NB4 (cell line): Measurements from ENCODE around the gene SUMO2.

Source experiments
- MYC ChIP-seq: IDR thresholded peaks from 2 replicates; pipeline ENCODE4 v1.6.1; 2011; ENCODE audit warnings: low read depth, low read length
- TF ChIP-seq, protein P1 (sequence below): IDR thresholded peaks from one replicate; pipeline ENCODE4 v1.5.1; 2012; ENCODE audit warnings: low read depth, low read length

DNA sequence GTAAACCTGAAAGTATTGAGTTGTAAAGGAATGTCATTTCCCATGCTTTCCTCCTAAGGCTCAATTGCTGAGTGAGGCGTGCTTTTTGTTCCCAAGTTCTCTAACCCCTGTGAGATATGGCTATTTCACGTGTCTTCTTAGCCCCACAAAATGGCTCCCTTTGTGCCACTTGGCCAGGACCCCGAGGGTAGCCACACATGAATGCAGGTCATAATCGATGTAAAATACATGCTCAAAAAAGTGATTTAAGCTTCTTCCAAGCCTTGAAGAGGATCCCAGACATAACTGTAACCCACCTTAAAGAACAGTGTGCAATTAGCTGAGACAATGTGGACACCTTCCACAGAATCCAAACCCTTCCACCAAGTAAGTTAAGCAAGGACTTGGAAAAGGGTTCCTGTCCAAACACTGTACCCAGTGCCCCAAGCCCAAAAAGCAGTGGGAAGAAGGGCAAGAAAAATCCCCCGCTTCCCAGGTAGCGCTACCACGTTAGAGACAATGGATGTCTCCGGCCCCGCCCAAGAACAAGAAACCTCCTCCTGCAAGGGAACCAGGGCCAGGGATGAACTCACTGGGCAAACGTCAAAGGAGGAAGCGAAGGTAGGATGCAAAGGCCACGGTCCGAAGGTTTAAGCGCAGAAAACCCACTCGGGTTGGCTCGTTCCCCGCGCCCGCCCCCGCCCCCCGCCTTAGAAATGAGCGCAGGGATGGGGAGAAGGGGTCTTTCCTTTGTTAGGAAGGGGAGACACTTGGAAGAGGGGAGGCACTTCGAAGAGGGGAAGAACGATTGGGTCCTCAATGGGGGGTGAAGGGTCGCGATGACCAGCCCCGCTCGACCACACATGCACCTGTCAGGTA is 29.6 kb downstream of the SUMO2 start:
- TF ChIP-seq, protein P1, sequence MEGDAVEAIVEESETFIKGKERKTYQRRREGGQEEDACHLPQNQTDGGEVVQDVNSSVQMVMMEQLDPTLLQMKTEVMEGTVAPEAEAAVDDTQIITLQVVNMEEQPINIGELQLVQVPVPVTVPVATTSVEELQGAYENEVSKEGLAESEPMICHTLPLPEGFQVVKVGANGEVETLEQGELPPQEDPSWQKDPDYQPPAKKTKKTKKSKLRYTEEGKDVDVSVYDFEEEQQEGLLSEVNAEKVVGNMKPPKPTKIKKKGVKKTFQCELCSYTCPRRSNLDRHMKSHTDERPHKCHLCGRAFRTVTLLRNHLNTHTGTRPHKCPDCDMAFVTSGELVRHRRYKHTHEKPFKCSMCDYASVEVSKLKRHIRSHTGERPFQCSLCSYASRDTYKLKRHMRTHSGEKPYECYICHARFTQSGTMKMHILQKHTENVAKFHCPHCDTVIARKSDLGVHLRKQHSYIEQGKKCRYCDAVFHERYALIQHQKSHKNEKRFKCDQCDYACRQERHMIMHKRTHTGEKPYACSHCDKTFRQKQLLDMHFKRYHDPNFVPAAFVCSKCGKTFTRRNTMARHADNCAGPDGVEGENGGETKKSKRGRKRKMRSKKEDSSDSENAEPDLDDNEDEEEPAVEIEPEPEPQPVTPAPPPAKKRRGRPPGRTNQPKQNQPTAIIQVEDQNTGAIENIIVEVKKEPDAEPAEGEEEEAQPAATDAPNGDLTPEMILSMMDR: no peak
- no peak for TF ChIP-seq MYC
